ENCODE data around the gene CNOT3.

- no peak for TF ChIP-seq POLR2A (IDR thresholded peaks at IDR 0.05; ENCODE audit: low read length)
- TF ChIP-seq GATA1 (IDR thresholded peaks at IDR 0.05; ENCODE audit: low read depth, low read length) = no peak
Measured at GRCh38 chr19:54162884-54163283, 25.3 kb downstream of the CNOT3 start.
